RKO (cell line): ENCODE results near the gene MCC.

Experiments
- DNase-seq: peaks from one replicate; pipeline ENCODE4 v3.0.0-alpha.2; 2016; ENCODE audit warnings: low spot score

The MCC gene

DNA sequence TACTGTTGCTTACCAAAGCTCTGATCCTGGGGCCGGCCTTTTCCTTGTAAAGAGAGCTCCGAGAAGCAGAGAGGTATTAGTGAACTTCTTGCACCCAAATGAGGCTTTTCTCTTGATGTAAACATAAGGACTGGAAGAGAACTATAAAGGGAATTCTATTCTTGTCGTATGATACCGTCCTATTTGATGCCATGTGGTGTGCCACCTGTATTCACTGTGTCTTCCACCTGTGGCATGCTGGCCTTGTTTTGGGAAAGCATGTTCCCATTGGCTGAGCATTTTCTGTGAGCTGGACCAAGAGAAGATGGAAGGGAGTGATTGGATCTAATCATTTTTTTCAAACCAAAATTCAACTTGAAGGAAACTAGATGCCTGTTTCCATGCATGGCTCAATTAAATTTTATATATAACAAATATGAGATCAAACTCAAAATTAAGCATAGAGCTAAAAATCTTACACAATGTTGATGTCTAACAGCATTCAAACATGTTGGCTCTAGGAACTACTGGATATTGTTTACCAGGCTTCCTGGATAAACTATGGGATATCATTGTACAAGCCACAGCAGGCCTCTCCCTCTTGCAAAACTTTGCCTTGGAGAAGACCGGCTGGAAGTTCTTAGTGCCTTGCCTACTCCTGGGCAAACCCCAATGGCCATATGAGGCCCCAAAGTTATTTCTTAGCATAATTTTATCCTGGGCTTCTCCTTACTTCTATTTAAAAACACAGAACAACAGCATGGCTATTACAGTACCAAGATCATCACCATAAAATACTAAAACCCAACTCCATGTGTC is 168.8 kb downstream of the MCC start:
- no peak for DNase-seq

DNA sequence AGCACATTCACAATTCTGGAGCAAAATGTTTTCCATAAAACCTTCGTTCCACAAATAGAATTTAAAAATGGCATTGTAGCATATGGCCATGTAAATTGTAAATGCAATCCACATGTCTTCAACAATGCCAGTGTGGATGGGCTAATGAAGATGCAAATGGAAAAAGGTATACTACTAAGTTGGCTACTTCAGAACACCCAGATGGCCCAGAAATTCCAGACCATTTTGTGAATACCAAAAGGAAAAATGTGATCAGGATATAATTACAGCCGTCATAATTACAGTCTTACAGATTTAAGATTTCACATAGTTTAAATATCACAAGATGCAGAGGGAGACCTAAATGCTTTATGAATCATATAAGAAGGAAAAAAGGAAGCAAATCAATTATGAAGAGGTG is 170.6 kb downstream of the MCC start:
- DNase-seq, result no peak

DNA sequence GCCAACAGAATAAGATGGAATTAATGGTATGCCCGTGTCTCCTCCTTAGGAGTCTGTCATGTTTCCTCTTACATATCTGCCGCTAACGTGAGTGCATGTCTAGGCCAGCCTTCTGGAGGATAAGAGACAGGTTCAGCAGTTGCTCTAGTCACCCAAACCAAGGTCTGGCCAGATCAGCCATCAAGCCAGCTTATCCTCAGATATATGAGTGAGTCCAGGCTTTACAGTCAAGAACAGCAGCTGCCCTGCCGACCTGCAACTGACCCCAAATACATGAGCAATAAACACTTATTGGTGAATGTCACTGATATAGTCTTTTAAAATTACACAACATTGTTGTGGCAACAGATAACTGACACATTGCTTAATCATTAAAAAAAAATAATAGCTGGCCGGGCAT is 177.0 kb downstream of the MCC start:
- DNase-seq, result no peak

DNA sequence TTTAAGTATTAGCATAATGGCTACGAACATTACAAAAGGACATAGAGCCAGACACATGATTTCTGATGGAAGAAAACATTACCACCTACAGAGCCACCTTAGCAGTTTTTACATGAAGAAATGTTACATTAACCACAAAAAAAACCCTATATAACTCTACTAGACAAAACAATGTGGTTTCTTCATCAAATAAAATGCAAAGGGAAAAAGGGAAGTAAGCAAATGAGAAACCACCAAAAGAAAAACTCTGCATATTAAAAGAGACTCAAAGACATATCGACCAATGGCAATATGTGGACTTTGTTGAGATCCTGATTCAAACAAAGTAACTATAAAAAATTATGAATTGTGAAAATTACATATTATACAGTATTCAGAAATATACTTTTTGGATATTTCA is 186.1 kb downstream of the MCC start:
- no peak for DNase-seq

GRCh38 chr5:113299591-113299990 is 188.7 kb downstream of the MCC start:
- no peak for DNase-seq

GRCh38 chr5:113296676-113297075 is 191.6 kb downstream of the MCC start:
- DNase-seq, result no peak

DNA sequence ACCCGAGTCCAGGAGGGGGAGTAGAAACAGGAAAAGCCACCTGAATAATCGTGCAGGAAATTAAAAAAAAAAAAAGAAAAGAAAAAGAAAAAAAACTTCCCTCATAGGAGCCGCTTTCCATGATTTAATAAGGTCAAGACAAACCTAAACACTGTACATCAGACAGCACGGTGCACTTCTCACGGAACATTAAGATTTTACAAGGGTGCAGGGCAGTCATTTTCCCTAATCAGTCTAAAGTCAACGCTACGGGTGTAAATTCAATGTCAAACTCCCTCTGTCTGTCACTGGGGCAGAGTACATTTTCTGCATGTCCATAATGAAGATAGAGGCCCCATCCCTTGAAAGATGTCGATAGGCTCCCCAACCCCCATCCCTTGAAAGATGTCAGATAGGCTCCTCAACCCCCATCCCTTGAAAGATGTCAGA is 193.1 kb downstream of the MCC start:
- no peak for DNase-seq

DNA sequence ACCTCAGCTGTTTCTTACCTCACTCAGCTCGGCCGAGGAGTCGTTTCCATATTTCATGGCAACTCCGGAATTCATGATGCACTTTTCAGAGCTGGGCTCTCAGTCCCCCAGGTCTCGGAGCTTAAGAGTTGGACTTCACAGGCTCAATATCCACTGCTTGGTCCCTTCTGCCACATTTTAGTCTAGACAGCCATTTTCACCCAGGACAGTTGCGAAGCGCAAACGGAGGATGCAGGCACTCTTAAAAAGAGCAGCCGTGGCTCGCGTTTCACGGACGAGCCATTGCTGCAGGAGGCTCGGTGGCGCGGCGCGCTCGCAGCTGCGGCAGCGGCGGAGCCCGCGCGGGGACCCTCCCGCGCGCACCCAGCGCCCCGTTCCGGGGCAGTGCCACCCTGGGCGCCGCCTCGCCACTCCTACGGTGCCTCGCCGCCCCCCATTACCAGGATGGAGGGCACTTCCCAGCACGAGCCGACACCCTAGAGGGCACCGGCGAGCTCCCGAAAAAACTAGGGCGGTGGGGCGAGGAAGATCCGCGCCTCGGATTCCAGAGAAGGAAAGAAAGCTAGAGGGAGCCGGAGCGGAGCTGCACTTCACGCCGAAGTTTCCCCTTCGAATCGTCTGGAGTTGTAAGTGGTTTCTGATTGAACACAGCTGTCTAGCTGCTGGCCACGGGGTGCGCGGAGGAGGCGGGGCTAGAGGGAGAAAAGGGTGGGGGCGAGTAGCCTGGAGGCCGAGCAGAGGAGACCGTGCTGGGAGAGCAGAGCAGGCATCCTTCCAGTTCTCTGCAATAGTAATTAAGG is 193.7 kb downstream of the MCC start:
- no peak for DNase-seq

DNA sequence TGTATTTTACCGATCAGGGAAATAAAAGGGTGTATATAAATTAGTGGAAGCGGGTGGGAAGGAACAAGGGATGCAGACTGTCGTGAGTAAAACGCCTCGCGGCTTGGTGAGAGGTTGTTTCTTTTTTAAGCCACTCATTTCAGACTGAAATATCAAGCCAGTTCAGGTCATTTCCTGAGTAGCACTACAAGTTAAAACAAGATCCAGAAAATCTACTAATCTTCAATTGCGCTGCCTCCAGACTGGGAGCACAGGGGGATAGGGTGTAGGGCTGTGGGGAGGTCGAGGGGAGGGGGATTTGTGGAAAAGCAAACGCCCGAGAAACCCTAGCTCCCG is 194.3 kb downstream of the MCC start:
- no peak for DNase-seq

- no peak for DNase-seq
Measured at GRCh38 chr5:113293068-113293974, 194.9 kb downstream of the MCC start.

DNA sequence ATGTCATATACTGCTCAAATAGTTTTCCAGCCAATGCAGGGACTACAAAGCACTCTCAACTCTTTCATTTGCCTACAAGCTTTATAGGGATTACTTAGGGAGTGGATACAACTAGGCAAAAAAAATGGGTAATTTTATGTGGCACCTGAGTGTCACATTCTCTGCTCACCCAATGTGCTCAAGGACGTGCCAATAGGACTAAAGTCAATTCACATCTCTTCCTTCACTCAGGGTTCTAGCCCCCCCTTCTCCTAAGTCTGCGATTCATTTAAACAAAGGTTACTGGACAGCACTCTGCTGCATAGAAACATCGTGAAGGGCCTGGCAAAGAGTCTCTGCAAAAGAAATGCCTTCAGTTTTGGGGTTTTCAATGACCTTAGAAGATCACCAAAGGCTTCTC is 195.8 kb downstream of the MCC start:
- DNase-seq, result no peak

DNA sequence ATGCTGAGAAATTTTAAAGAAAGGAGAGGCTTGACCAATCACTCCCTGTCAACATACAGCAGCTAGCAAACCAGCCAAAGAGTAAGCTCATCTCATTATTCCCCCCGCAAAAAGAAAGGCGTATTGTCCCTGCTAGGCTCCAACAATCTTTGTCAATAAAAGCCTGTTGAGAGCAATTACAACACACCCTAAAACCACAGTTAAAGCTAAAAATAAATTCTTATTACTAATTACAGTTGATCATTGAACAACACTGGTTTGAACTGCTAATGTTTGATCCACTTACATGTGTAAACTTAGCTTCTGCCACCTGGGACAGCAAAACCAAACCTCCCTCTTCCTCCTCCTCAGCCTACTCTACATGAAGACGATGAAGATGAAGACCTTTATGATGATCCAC is 204.7 kb downstream of the MCC start:
- DNase-seq, result no peak

DNA sequence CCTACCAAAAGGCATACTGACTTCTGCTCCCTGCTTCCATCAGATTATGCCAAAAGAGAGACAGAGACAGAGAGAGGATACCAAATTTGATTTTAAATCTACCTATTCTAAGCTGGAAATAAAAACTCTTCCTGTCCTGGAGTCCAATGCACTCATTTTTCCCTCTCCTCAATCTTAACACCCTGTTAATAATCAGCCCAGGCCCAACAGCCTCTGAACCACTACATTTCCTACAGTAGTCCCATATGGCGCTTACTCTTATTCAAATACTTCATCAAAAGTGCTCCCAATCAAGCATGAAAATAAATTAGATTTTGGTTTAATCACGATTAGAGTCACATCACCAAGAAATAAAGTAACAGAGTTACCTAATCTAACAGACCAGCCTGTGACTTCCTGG is 205.8 kb downstream of the MCC start:
- DNase-seq, result no peak

GRCh38 chr5:113281194-113281593 is 207.1 kb downstream of the MCC start:
- no peak for DNase-seq

DNA sequence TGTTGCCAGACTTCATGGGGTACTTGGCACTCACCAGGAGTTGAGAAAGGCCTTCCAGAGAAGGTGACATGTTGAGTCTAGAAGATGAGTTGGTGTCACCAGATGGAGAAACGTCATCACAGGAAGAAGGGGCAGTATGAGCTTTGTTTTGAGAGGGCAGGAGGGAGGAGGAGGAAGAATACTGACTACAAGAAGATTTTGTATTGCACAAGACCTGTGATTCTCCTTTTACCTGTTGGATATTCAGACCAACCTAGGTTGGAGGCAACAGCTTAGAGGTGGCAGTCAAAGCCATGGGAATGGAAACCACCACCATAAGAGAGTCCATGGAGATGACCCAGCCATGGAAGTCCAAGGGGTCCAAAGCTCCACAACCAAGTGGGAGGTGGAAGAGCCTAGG is 207.7 kb downstream of the MCC start:
- DNase-seq, result no peak

DNA sequence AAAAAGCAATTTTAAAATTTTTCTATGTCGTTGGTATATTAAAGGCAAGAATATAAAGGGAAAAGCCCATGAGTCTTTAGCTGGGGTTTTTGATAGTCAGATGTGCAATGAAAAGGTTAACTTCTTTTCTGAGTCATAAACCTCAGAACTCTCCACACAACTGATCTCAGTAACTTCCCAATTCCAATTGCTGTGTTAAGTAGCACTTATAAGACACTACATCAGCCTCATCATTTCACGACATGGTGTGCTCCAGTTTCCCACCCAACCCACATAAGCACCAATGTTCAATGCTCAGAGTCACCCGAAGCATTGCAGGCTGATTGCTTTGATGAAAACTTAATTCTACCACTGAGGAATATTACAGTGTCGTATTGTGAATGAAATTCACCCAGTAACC is 209.3 kb downstream of the MCC start:
- DNase-seq, result no peak

DNA sequence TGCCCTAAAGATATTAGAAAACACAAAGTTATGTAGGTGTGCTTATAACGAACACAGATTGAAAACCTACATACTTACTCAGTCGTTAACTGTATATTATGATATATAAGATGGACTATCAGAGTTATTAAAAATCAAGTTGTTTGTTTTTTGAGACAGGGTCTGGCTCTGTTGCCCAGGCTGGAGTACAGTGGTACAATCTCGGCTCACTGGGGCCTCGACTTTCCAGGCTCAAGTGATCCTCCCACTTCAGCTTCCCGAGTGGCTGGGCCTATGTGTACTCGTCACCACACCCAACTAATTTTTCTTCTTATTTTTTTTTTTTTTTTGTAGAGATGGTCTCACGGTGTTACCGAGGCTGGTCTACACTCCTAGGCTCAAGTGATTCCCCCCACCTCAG is 211.8 kb downstream of the MCC start:
- no peak for DNase-seq

DNA sequence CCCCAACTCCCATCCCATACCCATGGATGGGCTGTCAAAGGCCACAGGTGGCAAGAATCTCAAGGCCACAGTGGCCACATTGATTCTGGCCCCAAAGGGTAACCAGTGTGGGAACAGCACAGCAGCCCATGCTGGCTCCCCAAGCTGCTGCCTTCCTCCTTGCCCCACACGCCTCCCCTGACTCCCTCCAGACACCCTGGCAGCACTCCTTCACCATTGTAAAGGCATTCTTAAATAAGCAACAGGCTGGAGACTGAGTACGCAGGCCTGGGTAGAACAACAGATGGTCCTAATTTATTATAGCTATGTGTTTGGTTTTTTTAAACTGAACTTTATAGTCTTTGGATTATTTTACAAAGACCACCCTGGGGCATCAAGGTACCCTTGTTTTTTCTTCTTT is 212.3 kb downstream of the MCC start:
- no peak for DNase-seq

GRCh38 chr5:113274836-113275414 is 213.3 kb downstream of the MCC start:
- DNase-seq, result no peak

- no peak for DNase-seq
Measured at GRCh38 chr5:113273948-113274347, 214.3 kb downstream of the MCC start.

- no peak for DNase-seq
Measured at GRCh38 chr5:113271745-113272454, 216.4 kb downstream of the MCC start.

GRCh38 chr5:113271015-113271414 is 217.2 kb downstream of the MCC start:
- DNase-seq, result no peak
